HG02938 (cell line): ENCODE measurements around the gene RFTN1.
"Not testable (repeated sequence)": the region's sequence is repeated elsewhere in the genome, so short reads cannot be mapped to it uniquely, and the experiment has no call there.

Experiments used
- ATAC-seq: cut with Tn5 transposase; IDR thresholded peaks from one replicate; pipeline ENCODE4 v1.9.1; 2021; ENCODE audit warnings: mild to moderate bottlenecking, moderate library complexity; ENCODE audit not compliant: unreplicated experiment

RFTN1 gene

DNA sequence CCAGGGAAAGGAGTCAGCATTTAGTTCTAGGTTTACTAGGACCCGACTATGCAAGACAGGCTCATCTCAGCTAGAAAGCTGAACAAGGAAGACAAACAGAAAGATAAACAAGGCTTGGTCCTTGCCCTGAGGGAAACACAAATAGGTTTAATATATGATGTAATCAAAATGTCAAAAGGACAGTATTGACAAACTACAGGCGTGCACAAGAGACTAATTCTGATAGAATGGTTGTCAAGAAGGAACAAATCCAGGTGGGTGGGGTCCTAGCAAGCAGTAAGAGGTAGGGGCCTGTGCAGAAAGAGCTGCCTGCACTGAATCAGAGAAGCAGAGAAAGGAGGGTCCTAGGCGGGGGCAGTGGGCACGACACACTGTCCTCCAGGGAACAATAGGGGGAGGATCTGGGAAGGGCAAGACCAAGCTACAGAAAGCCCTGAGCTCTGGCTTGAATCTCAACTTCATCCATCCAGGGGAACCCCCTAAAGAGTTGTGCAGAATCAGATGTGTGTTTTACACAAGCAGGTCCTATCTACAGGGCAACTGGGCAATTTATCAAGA, 23.4 kb downstream of the RFTN1 start:
- no peak for ATAC-seq

DNA sequence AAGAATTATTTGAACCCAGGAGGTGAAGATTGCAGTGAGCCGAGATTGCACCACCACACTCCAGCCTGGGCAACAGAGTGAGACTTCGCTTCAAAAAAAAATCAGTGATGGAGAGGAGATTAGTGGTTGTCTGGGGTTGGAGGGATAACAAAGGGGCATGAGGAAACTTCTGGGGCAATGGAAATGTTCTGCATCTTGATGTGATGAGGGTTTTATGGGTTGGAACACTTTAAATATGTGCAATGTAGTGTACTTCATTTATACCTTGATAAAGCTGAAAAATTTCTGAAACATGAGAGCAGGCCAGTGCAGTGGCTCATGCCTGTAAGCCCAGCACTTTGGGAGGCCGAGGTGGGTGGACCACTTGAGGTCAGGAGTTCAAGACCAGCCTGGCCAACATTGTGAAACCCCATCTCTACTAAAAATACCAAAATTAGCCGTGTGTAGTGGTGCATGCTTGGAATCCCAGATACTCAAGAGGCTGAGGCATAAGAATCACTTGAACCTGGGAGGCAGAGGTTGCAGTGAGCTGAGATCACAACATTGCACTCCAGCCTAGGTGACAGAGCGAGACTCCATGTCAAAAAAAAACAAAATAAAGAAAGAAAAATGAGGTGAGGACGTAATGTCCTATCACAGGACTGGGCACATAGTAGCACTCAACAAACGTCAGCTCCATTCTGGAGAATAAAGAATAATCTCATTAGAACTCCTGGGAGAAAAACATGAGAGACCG, 24.0 kb downstream of the RFTN1 start:
- ATAC-seq = not testable (repeated sequence)

DNA sequence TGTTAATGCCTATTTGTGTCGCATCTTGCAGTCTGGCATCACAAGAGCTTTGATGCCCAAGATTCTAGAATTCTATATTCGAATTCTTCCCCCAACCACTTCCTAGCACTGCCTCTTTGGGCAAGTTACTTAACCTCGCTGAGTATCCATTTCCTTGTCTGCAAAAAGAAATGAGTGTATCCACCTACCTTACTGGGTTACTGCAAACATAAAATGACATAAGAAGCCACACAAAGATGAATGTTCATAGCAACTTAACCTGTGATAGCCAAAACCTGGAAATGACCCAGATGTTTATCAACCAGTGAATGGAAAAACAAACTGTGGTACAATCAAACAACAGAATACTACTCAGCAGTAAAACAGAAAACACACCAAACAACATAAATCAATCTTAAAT, 24.9 kb downstream of the RFTN1 start:
- no peak for ATAC-seq

DNA sequence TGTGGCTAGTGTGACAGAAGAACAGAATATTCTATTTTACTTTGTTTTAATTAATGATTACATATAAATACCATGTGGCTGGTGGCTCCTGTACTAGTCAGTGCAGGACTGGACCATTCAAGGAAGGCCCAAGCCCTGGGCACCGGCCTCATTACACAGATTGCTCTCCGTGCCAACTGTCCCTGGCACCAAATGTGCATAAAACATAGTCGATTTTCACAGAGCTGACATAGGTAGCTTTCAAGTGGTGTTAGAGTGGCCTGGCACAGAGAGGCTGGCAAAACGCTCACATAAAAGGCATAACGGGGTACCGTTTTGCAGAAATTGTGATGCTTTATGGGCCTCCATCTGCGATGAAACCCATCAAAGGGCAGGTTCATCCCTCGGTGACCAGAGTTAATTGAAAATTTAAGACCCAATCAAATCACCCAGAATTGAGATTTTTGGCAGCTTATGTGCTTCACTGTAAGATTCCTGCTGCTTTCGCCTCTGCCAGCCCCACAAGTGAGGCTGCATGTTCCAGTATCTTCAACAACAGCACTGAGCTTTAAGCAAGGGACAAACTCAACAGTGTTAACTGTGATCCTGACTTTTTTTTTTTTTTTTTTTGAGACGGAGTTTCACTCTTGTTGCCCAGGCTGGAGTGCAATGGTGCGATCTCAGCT, 25.9 kb downstream of the RFTN1 start:
- ATAC-seq = no peak

DNA sequence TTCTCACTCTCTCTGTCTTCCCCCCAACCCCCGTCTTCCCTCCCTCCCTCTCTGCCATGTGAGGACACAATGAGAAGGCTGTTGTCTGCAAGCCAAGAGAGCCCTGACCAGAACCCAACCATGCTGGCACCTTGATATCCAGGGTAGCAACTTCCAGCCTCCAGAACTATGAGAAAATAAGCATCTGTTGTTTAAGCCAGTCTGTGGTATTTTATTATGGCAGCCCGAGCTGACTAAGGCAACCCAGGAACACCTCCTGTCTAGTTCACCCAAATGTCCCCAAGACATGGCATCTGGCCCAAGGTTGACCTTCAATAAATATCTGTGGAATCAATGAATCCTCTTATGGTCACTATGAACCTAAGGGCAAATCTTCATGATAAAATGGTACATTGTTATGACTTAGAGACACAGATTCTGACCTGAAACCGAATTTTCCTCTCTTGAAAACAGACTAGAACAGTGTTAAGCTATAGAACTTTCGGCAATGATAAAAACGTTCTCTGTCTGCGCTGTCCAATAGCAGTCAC, 26.5 kb downstream of the RFTN1 start:
- no peak for ATAC-seq

DNA sequence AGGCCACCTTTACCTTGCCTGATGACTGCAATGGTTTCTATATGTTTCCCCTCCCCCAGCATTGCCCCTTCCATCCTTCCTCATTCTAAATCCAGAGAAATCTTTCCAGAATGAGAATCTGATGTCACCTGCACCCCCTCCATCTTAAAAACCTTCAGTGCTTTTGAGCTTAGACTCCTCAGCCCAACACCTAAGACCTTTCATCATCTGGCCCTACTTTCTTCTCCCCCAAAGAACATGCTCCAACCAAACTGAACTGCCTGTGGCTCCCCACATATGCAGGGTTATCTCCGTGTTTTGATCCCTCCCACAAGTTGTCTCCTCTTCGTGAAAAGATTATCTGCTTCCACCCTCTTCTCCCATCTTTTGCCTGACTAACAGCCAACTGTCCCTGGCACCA, 27.3 kb downstream of the RFTN1 start:
- ATAC-seq = no peak

DNA sequence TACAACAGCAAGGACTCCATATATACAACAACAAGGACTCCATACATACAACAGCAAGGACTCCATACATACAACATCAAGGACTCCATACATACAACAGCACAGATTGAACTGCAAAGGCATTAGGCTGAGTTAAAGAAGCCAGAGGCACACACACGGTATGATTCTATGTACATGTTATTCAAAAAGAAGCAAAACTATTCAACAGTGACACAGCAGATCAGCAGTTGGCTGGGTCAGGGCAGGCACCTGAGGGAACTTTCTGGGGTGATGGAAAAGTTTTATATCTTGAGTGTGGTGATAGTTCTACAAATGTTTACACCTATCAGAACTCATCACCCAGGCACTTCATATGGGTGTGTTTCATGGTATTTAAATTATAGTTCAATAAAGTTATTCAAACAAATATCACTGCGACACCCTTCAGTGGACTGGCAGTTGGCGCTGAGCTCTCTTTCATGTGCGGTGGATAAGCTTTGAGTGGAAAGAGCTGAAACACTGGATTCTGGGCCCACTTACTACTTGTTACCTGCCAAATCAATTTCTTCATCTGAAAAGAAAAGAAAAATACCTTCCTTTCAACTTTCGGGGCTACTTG, 28.0 kb downstream of the RFTN1 start:
- ATAC-seq = no peak

DNA sequence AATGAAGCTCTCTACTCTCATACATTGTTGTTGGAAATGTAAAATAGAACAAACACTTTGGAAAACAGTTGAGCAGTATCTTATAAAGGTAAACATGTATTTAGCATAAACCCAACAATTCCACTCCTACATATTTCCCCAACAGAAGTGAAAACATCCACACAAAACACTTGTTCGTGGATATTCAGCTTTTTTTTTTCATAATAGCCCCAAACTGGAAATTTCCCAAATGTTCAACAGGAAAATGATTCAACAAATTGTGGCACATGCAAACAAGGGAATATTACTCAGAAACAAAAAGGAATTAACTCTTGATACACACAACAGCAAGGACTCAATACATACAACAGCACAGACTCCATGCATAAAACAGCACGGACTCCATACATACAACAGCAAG, 28.5 kb downstream of the RFTN1 start:
- no peak for ATAC-seq

DNA sequence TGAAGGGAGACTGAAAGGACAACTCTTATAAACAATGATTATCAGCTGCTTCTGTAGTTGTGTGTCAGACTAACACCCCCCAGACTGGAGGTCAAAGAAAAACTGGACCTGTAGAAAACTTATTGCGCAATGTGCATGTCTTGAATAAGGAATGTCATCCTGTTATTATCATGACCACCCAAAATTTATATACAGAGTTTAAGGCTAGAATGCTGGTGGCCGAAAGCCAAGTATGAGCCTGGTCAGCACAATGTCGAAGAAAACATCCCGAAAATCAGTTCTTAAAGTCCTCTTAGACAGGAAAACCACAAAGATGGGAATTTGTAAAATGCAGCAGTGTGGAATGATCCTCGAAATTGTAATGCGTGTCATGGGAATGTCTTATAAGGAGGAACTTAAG, 29.3 kb downstream of the RFTN1 start:
- ATAC-seq = no peak

DNA sequence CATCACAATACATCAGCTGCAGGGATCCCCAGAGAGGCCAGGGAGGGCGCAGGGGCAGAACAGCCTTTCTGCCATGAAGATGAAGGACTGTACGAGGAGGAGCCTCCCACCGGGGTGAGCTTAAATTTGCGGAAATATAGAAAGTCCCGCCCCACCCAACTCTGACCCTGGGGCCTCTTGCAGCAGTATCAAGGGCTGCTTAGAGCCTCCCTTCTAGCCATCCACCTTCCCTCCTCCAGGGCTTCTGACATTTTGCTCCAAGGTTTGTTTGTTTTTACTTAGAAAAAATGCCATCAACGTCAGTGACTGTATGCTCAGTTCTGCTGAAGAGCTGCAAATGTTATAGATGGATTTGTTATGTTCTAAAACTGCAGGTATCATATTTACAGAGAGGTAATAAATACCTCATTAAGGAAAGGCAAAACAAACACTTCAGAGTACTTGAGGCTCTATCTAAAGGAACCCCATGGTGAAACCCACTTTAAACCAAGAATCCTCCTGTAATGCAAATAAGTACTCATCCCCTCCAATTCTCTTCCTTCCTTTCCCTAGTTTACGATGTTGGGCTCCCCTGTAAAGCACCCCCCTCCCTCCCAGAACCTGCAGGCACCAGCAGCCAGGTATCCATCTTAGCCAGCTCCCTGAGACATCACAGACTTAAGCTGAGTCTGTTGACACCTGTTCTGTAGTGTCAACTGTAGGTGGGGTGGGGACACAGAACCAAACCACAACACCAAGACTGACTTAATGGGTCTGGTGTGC, 30.5 kb downstream of the RFTN1 start:
- peak; percentile 58 for ATAC-seq

DNA sequence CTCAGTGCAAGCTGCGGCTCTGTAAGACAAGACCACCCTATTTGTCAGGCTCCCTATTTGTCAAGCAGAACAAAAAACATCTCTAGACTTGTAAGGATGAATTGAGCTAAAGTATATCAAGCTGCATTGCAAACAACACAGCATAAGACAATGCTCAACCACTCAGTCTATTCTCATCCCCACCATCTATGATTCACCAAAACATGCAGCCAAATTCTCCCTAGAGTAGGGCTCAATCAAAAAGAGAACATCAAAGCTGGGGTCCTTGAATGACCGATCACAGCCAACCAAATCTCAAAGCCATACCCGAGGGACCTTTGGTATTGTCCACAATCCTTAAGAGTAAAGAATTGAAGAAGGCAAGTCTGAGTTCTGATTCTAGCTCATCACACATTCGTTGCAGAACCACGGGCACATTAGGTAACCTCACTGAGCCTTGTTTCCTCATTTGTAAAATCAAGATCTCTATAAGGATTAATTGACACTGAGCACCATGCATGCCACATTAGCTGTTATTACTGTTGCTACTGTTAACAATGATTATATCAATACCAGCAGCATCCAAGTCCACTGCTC, 31.2 kb downstream of the RFTN1 start:
- peak; percentile 4 for ATAC-seq

DNA sequence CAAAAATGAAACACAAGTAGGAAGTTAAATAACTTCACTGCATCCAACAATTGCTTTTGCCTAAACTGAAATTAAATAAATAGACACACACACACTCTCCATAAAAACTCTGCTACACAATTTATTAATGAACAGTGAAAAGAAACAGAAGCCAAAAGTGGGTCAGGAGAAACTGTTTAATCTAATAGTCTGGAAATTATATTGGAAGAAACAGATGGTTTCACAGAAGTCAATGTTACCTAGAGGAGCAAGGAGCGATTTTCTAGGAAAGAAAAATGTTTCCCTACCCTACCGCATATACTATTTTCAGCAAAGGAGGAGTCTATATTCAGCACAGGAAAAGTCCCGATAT, 32.0 kb downstream of the RFTN1 start:
- ATAC-seq = no peak

DNA sequence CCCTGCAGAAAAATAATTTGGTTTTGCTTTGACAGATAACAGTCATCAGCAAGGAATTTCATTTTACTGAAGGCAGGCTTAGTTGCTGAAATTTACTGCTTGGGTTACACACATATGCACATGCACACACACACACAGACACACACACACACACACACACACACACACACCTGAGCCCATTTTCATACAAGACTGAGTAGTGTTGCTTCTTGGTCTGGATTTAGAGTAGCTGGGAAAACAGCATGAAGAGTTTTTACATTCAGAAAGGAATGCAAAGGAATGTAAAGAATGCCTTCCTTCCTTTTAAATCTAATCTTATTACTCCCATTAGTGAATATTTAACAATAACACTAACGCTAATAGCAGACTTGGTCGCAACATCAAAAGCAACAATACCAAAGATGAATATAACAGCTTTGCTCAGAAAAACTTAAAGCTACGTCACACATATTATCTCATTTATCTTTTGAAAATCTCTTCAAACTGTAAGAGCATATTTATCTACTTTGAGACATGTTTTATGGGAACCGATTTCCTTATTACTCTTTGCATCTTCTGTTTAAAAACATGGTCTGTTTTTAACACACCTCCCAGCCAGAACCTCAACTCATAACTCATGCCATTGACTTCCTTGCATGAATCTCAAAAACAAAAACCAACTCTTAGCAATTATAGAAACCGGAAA, 32.5 kb downstream of the RFTN1 start:
- no peak for ATAC-seq

DNA sequence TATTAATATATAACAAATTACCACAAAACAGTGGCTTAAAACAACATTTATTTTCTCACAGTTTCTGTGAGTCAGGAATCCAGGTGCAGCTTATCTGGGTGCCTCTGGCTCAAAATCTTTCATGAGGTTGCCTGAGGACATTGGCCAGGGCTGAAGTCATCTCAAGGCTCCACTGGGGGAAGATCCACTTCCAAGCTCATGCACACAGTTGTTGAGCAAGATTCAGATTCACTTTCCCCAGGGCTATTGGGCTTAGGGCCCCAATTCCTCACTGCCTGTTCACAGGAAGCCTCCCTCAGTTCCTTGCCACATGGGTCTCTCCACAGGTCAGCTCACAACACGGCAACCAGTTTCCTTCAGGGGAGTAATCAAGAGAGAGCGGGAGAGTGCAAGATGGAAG, 35.0 kb downstream of the RFTN1 start:
- no peak for ATAC-seq

DNA sequence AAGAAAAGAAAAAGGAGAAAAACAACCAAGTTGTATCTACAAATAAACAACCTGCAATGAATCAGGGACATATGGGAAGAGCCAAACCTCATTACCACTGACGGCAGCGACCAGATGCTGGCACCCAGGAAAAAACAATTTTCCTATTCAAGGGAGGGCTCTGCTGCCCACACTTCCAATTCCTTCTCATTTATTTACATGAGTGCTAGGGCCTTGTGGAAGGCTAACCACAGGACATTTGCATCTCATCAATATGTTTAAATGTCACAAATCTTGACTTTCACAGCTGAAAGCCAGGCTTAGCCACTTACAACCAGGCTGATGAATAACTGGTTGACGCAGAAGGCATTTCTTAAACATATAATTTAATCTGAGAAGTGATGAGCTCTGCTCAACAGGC, 36.0 kb downstream of the RFTN1 start:
- ATAC-seq = no peak

DNA sequence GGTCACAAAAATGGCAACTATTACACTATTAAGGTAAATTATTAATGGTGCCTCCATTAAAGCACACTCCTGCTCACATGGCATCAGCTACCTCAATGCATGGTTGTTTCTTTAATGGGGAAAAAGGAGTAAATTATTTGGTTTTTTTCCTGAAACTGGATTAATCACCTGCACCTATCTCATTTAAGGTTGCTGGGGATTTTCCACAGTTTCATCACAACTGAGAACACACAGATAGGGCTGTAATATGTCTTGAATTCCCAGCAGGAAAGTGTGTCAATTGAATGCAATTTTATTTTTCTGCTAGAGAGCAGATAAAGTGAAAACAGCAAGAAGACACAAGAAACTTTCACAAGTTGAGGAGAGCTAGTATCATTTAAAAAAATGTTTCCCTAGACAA, 36.4 kb downstream of the RFTN1 start:
- ATAC-seq = peak; percentile 2

DNA sequence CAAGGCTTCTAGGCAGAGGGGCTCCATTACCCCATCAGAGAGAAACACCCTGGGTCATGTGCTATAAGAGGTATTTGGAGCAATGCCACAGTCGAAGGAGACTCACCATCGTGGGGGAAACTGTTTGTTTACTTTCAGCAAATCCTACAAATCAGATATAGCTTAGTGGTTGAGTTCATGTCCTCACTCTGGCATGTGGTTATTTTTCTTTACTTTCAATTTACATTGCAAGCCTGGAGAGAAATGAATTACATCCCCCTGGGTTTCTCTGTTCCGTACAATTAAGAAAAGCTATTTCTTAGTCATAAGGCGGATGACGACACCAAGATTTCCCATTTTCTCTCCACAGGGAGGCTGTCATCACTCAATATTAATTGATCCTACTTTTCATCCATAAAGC, 36.9 kb downstream of the RFTN1 start:
- ATAC-seq = peak; percentile 51

DNA sequence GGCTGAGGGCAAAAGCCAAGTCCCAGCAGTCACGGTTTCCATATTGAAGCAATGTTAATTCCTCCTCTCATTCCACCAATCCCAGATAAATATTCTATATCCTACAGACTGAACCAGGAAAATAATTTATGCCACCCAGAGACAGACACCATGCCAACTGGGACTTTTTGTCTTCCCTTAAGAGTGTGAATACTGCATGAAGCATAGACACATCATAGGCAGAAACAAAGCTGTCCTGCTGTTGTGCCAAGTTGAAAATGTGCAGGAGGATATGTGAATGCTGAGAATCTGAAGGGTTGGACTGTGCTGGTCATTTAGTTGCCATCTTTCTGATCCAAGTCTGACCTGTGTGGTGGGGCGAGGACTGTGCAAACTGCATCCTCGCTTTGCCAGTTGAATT, 37.7 kb downstream of the RFTN1 start:
- ATAC-seq = no peak

DNA sequence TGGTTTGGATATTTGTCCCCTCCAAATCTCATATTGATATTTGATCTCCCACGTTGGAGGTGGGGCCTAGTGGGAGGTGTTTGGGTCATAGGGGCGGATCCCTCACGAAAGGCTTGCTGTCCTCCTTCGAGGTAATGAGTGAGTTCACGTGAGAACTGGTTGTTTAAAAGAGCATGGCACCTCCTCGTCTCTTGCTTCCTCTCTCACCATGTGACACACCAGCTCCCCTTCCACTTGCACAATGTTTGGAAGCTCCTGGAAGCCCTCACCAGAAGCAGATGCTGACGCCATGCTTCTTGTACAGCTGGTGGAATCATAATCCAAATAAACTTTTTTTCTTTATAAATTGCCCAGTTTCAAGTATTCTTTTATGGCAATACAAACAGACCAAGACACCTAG, 38.6 kb downstream of the RFTN1 start:
- no peak for ATAC-seq

DNA sequence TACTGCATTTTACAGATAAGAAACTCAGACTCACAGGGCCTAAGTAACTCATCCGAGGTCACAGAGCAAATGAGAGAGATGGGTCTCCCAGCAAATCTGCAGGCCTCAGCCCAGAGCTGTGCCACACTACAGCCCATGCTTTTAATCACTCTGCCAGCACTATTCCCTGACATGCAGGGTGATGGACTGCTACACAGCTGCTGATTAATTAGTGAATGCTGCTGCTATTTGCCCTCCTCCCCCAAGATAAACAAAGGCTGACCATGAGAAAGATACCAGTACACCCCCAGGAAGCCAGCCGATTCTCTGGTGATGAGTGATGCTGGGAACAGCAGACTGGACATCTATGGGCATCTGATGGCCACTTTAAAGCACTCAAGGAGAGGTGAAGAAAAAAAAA, 39.3 kb downstream of the RFTN1 start:
- ATAC-seq = no peak
